PC-3 (cell line): ENCODE data around the gene UBL4A. TPM values are rescaled to one million over a fixed set of nuclear protein-coding genes. Genes with fewer than 3 reads are reported as not detected.

Experiments used
- ATAC-seq: fragments of 200-7000 bp; cut with Tn5 transposase; 2 replicates; pipeline ENCODE4 v1.9.1; 2020; ENCODE audit warnings: mild to moderate bottlenecking, moderate library complexity
- BruUV-seq: library from RNA; stranded (reverse); fragments of 400-500 nt; replicated peaks from 2 replicates; lab custom pipeline; 2021; lab: Mats Ljungman, UMichigan
- CTCF ChIA-PET: fragments of 300-600 bp; sonication (Branson Sonifier 250); formaldehyde crosslinking; loops from one replicate; lab custom pipeline; 2022; ENCODE audit warnings: antibody characterized with exemption; lab: Charles Lee
- POLR2A ChIA-PET: fragments of 300-600 bp; sonication (Branson Sonifier 250); formaldehyde crosslinking; loops from one replicate; lab custom pipeline; 2022; ENCODE audit warnings: antibody characterized with exemption; ENCODE audit not compliant: unreplicated experiment; lab: Charles Lee
- DNase-seq: peaks from one replicate; pipeline ENCODE4 v3.0.0-alpha.2; 2015
- H2AFZ ChIP-seq: fragments of 300-600 bp; sonication (generic); 2 replicates; pipeline ENCODE4 v1.6.0; 2016; ENCODE audit warnings: antibody characterized with exemption, low read length
- H3F3A ChIP-seq: fragments of 300-600 bp; sonication (generic); one replicate; pipeline ENCODE4 v1.6.0; 2017; ENCODE audit warnings: antibody characterized with exemption, low read length, control low read depth, mild to moderate bottlenecking; ENCODE audit not compliant: unreplicated experiment
- H3K27ac ChIP-seq: fragments of 300-600 bp; sonication (generic); 2 replicates; pipeline ENCODE4 v1.5.1; 2016; ENCODE audit warnings: mild to moderate bottlenecking, low read length
- H3K27me3 ChIP-seq: fragments of 300-600 bp; sonication (generic); 2 replicates; pipeline ENCODE4 v1.6.1; 2016; ENCODE audit warnings: low read length, mixed read lengths
- H3K36me3 ChIP-seq: fragments of 300-600 bp; sonication (generic); 2 replicates; pipeline ENCODE4 v1.6.1; 2016; ENCODE audit warnings: low read depth, mixed run types, low read length, mixed read lengths
- H3K4me1 ChIP-seq: fragments of 300-600 bp; sonication (generic); 2 replicates; pipeline ENCODE4 v1.5.1; 2016; ENCODE audit warnings: low read length; ENCODE audit not compliant: insufficient read depth
- H3K4me2 ChIP-seq: fragments of 300-600 bp; sonication (generic); 2 replicates; pipeline ENCODE4 v1.6.0; 2016; ENCODE audit warnings: low read length
- H3K4me3 ChIP-seq: fragments of 300-600 bp; sonication (generic); 2 replicates; pipeline ENCODE4 v1.5.1; 2016; ENCODE audit warnings: mild to moderate bottlenecking, low read length, mixed read lengths
- H3K79me2 ChIP-seq: fragments of 300-600 bp; sonication (generic); 2 replicates; pipeline ENCODE4 v1.6.1; 2017; ENCODE audit warnings: low read length, mixed read lengths
- H3K9ac ChIP-seq: fragments of 300-600 bp; sonication (generic); 2 replicates; pipeline ENCODE4 v1.6.0; 2016; ENCODE audit warnings: mild to moderate bottlenecking, low read length
- H3K9me2 ChIP-seq: fragments of 300-600 bp; sonication (generic); replicated peaks from 2 replicates; pipeline ENCODE4 v1.6.1; 2016; ENCODE audit warnings: mixed run types, low read length, mixed read lengths
- H3K9me3 ChIP-seq: fragments of 300-600 bp; sonication (generic); 2 replicates; pipeline ENCODE4 v1.6.1; 2016; ENCODE audit warnings: low read length, mixed read lengths
- H4K20me1 ChIP-seq: fragments of 300-600 bp; sonication (generic); 2 replicates; pipeline ENCODE4 v1.6.1; 2016; ENCODE audit warnings: low read length, mixed read lengths
- CTCF ChIP-seq: fragments of 300-600 bp; sonication (generic); conservative IDR thresholded peaks from 2 replicates; pipeline ENCODE4 v1.5.1; 2017; ENCODE audit warnings: antibody characterized with exemption, low read depth, mild to moderate bottlenecking, low read length
- EZH2 ChIP-seq: fragments of 300-600 bp; sonication (generic); IDR thresholded peaks from one replicate; pipeline ENCODE4 v1.6.1; 2017; ENCODE audit warnings: antibody characterized with exemption, mild to moderate bottlenecking, low read length; ENCODE audit not compliant: unreplicated experiment
- EZH2phosphoT487 ChIP-seq: fragments of 300-600 bp; sonication (generic); IDR thresholded peaks from 2 replicates; pipeline ENCODE4 v1.6.1; 2018; ENCODE audit warnings: mild to moderate bottlenecking, antibody characterized with exemption, low read length, borderline replicate concordance
- intact Hi-C: fragments of 100-400 bp; cut with micrococcal nuclease; formaldehyde crosslinking; loops from 2 replicates; pipeline ENCODE4 v1.9.0; 2023
- total RNA-seq: library from RNA; depleted of rRNA; stranded (reverse); fragments of >200 nt; gene quantifications from 2 replicates; pipeline ENCODE4 v1.2.3, GENCODE V29; 2014

The UBL4A gene
- total RNA-seq, 1 experiment from 2014 or later: 92.3 TPM

DNA sequence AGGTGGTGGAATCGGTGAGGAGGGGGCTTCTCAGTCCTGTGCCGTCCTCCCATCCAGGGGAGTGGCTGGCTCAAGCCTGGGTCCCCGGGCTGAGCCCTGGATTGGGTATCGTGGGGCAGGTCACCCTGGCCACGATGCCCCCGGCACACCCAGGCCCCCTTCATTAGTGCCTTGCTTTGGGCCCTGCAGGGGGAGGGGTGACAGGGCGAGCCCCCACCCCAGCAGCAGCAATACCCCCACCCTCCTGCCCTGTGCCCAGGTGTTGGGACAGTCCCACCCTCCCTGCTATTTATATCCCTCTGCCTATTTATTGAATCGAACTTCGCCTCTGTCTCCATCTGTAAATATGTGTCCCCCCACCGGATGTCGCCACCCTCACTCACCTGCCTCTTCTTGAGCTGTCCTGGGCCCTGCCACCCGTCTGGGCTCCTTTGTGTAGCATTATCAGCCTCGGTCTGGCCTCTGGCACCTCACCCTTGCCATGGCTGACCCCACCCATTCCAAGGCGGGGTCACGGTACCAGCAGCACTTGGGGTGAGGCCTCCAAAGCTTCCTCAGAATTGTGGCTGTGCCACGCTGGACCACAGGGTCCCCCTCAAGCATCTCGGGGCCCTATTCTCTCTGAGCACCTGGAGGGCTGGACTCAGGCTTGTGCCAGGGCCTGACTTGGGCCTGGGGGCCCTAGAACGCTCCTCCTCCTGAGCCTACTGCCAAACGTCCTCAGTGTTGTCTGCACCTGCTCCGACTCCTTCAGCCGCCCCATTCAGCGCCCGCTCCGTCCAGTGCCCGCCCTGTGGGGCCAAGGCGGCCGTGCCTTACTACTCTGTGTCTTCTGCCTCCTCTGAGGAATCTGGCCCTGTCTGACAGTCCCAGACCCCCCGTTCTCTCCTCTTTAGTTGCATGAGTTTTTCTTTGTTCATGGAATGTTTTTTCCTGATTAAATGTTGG lies 13.5 kb downstream of the UBL4A start:
- BruUV-seq: no TSS peak
- POLR2A ChIA-PET: no interaction called here

GRCh38 chrX:154471839-154472684 lies 14.4 kb downstream of the UBL4A start:
- no peak for DNase-seq
- Histone ChIP-seq H3K9me3 (no peaks in the 10 kb centered on the region), H3K9ac (no peak overlapping the region), H3K36me3 (no peaks in the 10 kb centered on the region; the same call in 1 of the 2 replicates), H3K79me2 (no peaks in the 10 kb centered on the region), H2AFZ (no peak overlapping the region), H3K9me2 (no peaks in the 10 kb centered on the region), H3K4me1 (no peaks in the 10 kb centered on the region), H3K4me3 (no peak overlapping the region), H3K4me2 (no peak overlapping the region), H4K20me1 (no peaks in the 10 kb centered on the region), H3K27me3 (no peaks in the 10 kb centered on the region), H3F3A (no peaks in the 10 kb centered on the region), H3K27ac (no peak overlapping the region)
- TF ChIP-seq EZH2 (no peak), CTCF (no peak), EZH2phosphoT487 (no peak)
- no TSS peak for BruUV-seq
- no peak for ATAC-seq
- POLR2A ChIA-PET: no interaction called here
- intact Hi-C loops: no loop called here
- CTCF ChIA-PET: interaction anchor here (0.6 kb wide), 1 partner anchor 26 kb away, joined by 3 read pairs; no protein-coding TSS in a partner anchor

More for the DNA sequence above, 13.5 kb downstream of the UBL4A start:
- TF ChIP-seq EZH2 (no peak), EZH2phosphoT487 (no peak), CTCF (no peak)
- no peak for ATAC-seq
- Histone ChIP-seq H3K9me2 (no peaks in the 10 kb centered on the region), H3K79me2 (0 out of 2 replicates have a peak, but pooled peaks cover under 1% of the 10 kb centered on the region), H3K9ac (no peak overlapping the region), H3K4me2 (no peak overlapping the region), H3K9me3 (no peaks in the 10 kb centered on the region), H3K27ac (no peak overlapping the region), H3K4me3 (no peak overlapping the region), H2AFZ (no peak overlapping the region), H3K27me3 (no peaks in the 10 kb centered on the region), H3K36me3 (no peaks in the 10 kb centered on the region; the same call in 1 of the 2 replicates), H3F3A (no peaks in the 10 kb centered on the region), H3K4me1 (peaks cover 3% of the 10 kb centered on the region; the same call in 1 of the 2 replicates), H4K20me1 (no peaks in the 10 kb centered on the region)
- no peak for DNase-seq
- CTCF ChIA-PET: no interaction called here
- intact Hi-C loops: no loop called here
